A549 (cell line): ENCODE measurements around the gene PPP6R3. TPM values are rescaled to one million over a fixed set of nuclear protein-coding genes. Genes with fewer than 3 reads are reported as not detected.

Experiments
- ATAC-seq, 2 experiments: fragments of 200-7000 bp in 1 of 2; fragments of >200 bp in 1 of 2; cut with Nextera tagmentation in 1 of 2; cut with Tn5 transposase in 1 of 2; 3 replicates each; pipeline versions ENCODE4 v1.8.0 to v1.9.1; 2018 to 2020; ENCODE audit warnings: mild to moderate bottlenecking in 1 of 2, moderate library complexity in 1 of 2
- CTCF ChIA-PET: fragments of 300-600 bp; sonication (Branson Sonifier 250); formaldehyde crosslinking; extraction: SDS; loops from one replicate; lab custom pipeline; 2021; ENCODE audit warnings: antibody characterized with exemption, inconsistent platforms; lab: Yijun Ruan, JAX
- POLR2A ChIA-PET: fragments of 350-600 bp; formaldehyde crosslinking; extraction: SDS; loops from one replicate; lab custom pipeline; 2021; ENCODE audit warnings: antibody characterized with exemption, inconsistent platforms; lab: Yijun Ruan, JAX
- DNase-seq, 2 experiments: peaks; one replicate each; pipeline versions ENCODE4 v3.0.0 to v3.0.0-alpha.2; 2011 to 2016; ENCODE audit warnings: low read depth in 1 of 2, low spot score in 1 of 2
- FAIRE-seq: peaks from 2 replicates; lab custom pipeline; 2011; peaks lifted over from hg19 to GRCh38; lab: Jason Lieb, UNC
- H3K27ac ChIP-seq, 2 experiments: fragments of >200 bp; sonication (Bioruptor Twin); formaldehyde crosslinking; 3 replicates each; pipeline ENCODE4 v1.5.1; 2016 to 2017
- H3K4me1 ChIP-seq: fragments of >200 bp; sonication (Bioruptor Twin); formaldehyde crosslinking; 3 replicates; pipeline ENCODE4 v1.6.1; 2016
- H3K4me2 ChIP-seq: fragments of >200 bp; sonication (Bioruptor Twin); formaldehyde crosslinking; 3 replicates; pipeline ENCODE4 v1.6.1; 2016
- H3K4me3 ChIP-seq: fragments of >200 bp; sonication (Bioruptor Twin); formaldehyde crosslinking; 3 replicates; pipeline ENCODE4 v1.5.1; 2016
- H3K9me3 ChIP-seq: fragments of >200 bp; sonication (Bioruptor Twin); formaldehyde crosslinking; 3 replicates; pipeline ENCODE4 v1.6.1; 2016
- ATOH8 ChIP-seq: fragments of 250-450 bp; sonication (Bioruptor Pico); IDR thresholded peaks from 2 replicates; pipeline ENCODE4 v1.5.0; 2020; ENCODE audit warnings: low read depth, mild to moderate bottlenecking, moderate library complexity
- BHLHE40 ChIP-seq: IDR thresholded peaks from 2 replicates; pipeline ENCODE4 v1.6.1; 2012; ENCODE audit warnings: low read depth, low read length, inconsistent platforms
- CBX2 ChIP-seq: fragments of 200-600 bp; sonication (generic); IDR thresholded peaks from 2 replicates; pipeline ENCODE4 v1.6.1; 2016; ENCODE audit warnings: low read depth, mild to moderate bottlenecking, borderline replicate concordance
- CBX8 ChIP-seq: fragments of 200-600 bp; sonication (generic); IDR thresholded peaks from 2 replicates; pipeline ENCODE4 v1.6.1; 2016
- CEBPB ChIP-seq, 2 experiments: fragments of >200 bp in 1 of 2; sonication (Bioruptor Twin) in 1 of 2; formaldehyde crosslinking in 1 of 2; IDR thresholded peaks; 2 replicates each; pipeline ENCODE4 v1.6.1; 2012 to 2016
- CHD4 ChIP-seq: fragments of 200-600 bp; sonication (generic); IDR thresholded peaks from 2 replicates; pipeline ENCODE4 v1.6.1; 2016; ENCODE audit warnings: antibody characterized with exemption, mild to moderate bottlenecking, borderline replicate concordance
- EHF ChIP-seq: fragments of 250-450 bp; sonication (Bioruptor Pico); IDR thresholded peaks from 2 replicates; pipeline ENCODE4 v1.5.0; 2020; ENCODE audit warnings: mild to moderate bottlenecking
- EHMT2 ChIP-seq: fragments of 200-600 bp; sonication (generic); IDR thresholded peaks from 2 replicates; pipeline ENCODE4 v1.6.1; 2016; ENCODE audit warnings: antibody characterized with exemption, low read depth, mild to moderate bottlenecking, moderate library complexity
- ESRRA ChIP-seq: fragments of 150-350 bp; IDR thresholded peaks from 2 replicates; pipeline ENCODE4 v1.6.1; 2014; ENCODE audit warnings: mild to moderate bottlenecking, low read length, borderline replicate concordance
- HES2 ChIP-seq: fragments of >200 bp; sonication (Bioruptor Twin); formaldehyde crosslinking; IDR thresholded peaks from 2 replicates; pipeline ENCODE4 v1.6.1; 2016
- HMGXB4 ChIP-seq: fragments of 250-450 bp; sonication (Bioruptor Pico); IDR thresholded peaks from 2 replicates; pipeline ENCODE4 v1.5.0; 2021; ENCODE audit warnings: mild to moderate bottlenecking, moderate library complexity, borderline replicate concordance
- KDM5A ChIP-seq: fragments of 200-600 bp; sonication (generic); IDR thresholded peaks from 2 replicates; pipeline ENCODE4 v1.6.1; 2016; ENCODE audit warnings: antibody characterized with exemption, mild to moderate bottlenecking
- MYC ChIP-seq: IDR thresholded peaks from 2 replicates; pipeline ENCODE4 v1.6.1; 2012; ENCODE audit warnings: mild to moderate bottlenecking, inconsistent platforms, low read length, improper control_type of control experiment, borderline replicate concordance
- NPAS2 ChIP-seq: fragments of 250-450 bp; sonication (Bioruptor Pico); IDR thresholded peaks from 2 replicates; pipeline ENCODE4 v1.8.0; 2022; ENCODE audit warnings: mild to moderate bottlenecking, moderate library complexity, borderline replicate concordance
- PHF8 ChIP-seq: fragments of 200-600 bp; sonication (generic); IDR thresholded peaks from 2 replicates; pipeline ENCODE4 v1.6.1; 2016; ENCODE audit warnings: low read depth, mild to moderate bottlenecking, antibody characterized with exemption, moderate library complexity, borderline replicate concordance
- POLR2A ChIP-seq: IDR thresholded peaks from 2 replicates; pipeline ENCODE4 v1.6.1; 2012; ENCODE audit warnings: mild to moderate bottlenecking, low read length
- POLR2AphosphoS2 ChIP-seq: conservative IDR thresholded peaks from 2 replicates; pipeline ENCODE4 v1.6.1; 2012; ENCODE audit warnings: low read length, improper control_type of control experiment, inconsistent platforms
- RARB ChIP-seq: fragments of 250-450 bp; sonication (Bioruptor Pico); IDR thresholded peaks from 2 replicates; pipeline ENCODE4 v1.8.0; 2021; ENCODE audit warnings: mild to moderate bottlenecking, moderate library complexity
- RCOR1 ChIP-seq: fragments of 150-350 bp; IDR thresholded peaks from 2 replicates; pipeline ENCODE4 v1.6.1; 2014; ENCODE audit warnings: antibody characterized with exemption, low read length, low read depth
- ZSCAN20 ChIP-seq: fragments of 250-450 bp; sonication (Bioruptor Pico); IDR thresholded peaks from 2 replicates; pipeline ENCODE4 v1.8.0; 2022; ENCODE audit warnings: mild to moderate bottlenecking, moderate library complexity
- WGBS: methylation state at CpG from one replicate; pipeline ENCODE4 v1.1.6; 2017; ENCODE audit errors: missing lambda C conversion rate; 5-methylcytosine and 5-hydroxymethylcytosine counted together
- polyA plus RNA-seq, 4 experiments: library from polyadenylated mRNA; depleted of rRNA in 3 of 4; stranded (reverse); fragments of >200 nt; fragmentation: RNase III in 1 of 4; extraction: RNeasy Plus Mini Kit Qiagen cat#74134 plus additional on column Dnase treatment in 1 of 4; gene quantifications; 2 replicates in 3 of 4; 3 replicates in 1 of 4; pipeline ENCODE4 v1.2.3, GENCODE V29; 2011 to 2017
- TF ChIP-seq, protein P1 (sequence below): IDR thresholded peaks from 2 replicates; pipeline ENCODE4 v1.6.1; 2012
- TF ChIP-seq, protein P2 (sequence below): fragments of 450-650 bp; IDR thresholded peaks from 2 replicates; pipeline ENCODE4 v1.6.1; 2014; ENCODE audit warnings: antibody characterized with exemption
- TF ChIP-seq, protein P3 (sequence below): fragments of 150-350 bp; IDR thresholded peaks from 2 replicates; pipeline ENCODE4 v1.6.1; 2014; ENCODE audit warnings: low read depth, mild to moderate bottlenecking, low read length

Gene PPP6R3
- polyA plus RNA-seq, 2 of the 4 experiments (the other 2 are of a cell fraction), result 69.7 to 114 TPM

GRCh38 chr11:68652683-68653156 is 192.2 kb downstream of the PPP6R3 start:
- H3K4me1 ChIP-seq, result no peaks in the 10 kb centered on the region
- ChIA-PET POLR2A (no interaction called here), CTCF (no interaction called here)
- ATAC-seq, result no peak
- TF ChIP-seq, protein P1, sequence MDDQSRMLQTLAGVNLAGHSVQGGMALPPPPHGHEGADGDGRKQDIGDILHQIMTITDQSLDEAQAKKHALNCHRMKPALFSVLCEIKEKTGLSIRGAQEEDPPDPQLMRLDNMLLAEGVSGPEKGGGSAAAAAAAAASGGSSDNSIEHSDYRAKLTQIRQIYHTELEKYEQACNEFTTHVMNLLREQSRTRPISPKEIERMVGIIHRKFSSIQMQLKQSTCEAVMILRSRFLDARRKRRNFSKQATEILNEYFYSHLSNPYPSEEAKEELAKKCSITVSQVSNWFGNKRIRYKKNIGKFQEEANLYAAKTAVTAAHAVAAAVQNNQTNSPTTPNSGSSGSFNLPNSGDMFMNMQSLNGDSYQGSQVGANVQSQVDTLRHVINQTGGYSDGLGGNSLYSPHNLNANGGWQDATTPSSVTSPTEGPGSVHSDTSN, result no peak
- TF ChIP-seq HMGXB4 (CRISPR knock-in tag), result no peak
- no peak for TF ChIP-seq HES2
- TF ChIP-seq RARB (CRISPR knock-in tag), result no peak
- no peak for TF ChIP-seq CBX8
- TF ChIP-seq KDM5A, result no peak
- no peak for TF ChIP-seq CEBPB (IDR thresholded peaks at IDR 0.05)
- TF ChIP-seq ZSCAN20 (CRISPR knock-in tag), result no peak
- no peak for TF ChIP-seq EHF (CRISPR knock-in tag)
- TF ChIP-seq POLR2AphosphoS2, result no peak
- no peak for FAIRE-seq
- H3K4me3 ChIP-seq, result no peak overlapping the region
- 0 out of 3 replicates have a peak, but pooled peaks cover 1% of the 10 kb centered on the region for H3K9me3 ChIP-seq
- DNase-seq, result no peak
- WGBS, result 64% methylated on average over 11 of the region's 12 CpGs
- H3K4me2 ChIP-seq, result no peak overlapping the region
- H3K27ac ChIP-seq, result no peak overlapping the region

DNA sequence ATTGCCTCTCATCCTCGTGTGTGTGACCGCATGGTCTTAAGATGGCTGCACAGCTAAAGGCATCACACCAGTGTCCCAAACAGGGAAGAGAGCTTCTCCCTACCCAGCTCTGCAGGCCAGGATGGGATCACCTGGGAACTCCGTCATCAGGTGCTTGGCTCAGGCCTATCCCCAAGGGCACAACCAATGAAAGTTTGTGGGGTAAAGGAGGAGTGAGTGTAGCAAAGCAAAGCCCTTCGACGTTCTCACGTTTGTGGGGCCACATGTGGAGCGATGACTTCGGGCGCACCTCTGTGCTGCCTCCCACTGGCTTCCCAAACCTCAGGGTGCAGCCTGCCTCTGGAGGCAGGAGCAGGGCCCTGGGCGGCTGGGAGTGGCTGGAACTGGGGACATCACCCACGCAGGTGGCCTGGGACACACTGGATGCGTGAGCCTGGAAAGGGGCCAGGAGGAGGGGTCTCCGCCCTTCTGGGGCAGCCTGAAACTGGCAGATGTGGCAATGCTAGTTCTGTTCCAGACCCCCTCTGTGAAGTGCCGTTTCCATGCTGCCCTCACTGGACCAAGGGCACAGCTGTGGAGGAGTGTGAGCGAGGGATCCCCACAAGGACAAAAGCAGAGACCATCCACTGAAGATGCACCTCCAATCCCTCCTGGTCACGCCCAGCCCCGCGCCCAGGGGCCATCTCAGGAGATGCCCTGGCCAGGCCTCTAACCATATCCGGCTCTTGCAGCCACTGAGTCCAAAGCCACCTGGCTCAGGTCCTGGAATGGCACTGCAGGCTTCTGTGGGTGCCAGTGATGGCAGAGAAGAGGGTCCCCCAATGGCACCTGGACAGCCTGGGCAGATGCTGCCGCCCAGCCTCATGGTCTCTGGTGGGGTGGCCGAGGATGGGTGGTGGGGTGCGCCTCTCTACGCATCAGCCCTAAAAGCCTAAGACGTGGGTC is 193.2 kb downstream of the PPP6R3 start:
- WGBS, result 58% methylated on average over 22 of the region's 24 CpGs
- H3K4me2 ChIP-seq, result no peak overlapping the region

GRCh38 chr11:68654978-68655377 is 194.4 kb downstream of the PPP6R3 start:
- H3K4me2 ChIP-seq, result no peak overlapping the region
- 40% methylated on average over 8 of the region's 8 CpGs for WGBS
- no peak overlapping the region for H3K27ac ChIP-seq
- DNase-seq (no peak), FAIRE-seq (no peak), ATAC-seq (no peak)
- peaks cover 10% of the 10 kb centered on the region; the same call in 2 of the 3 replicates for H3K4me1 ChIP-seq
- POLR2A ChIA-PET, result no interaction called here
- H3K9me3 ChIP-seq, result no peaks in the 10 kb centered on the region
- CTCF ChIA-PET, result interaction anchor here (1.2 kb wide), 1 partner anchor 8 kb away, joined by 4 read pairs; no protein-coding TSS in a partner anchor
- TF ChIP-seq PHF8 (no peak), ESRRA (no peak), RARB (CRISPR knock-in tag) (no peak), CBX8 (no peak), POLR2A (no peak), ATOH8 (no peak), EHMT2 (no peak), NPAS2 (no peak), CEBPB (IDR thresholded peaks at IDR 0.05) (no peak), RCOR1 (no peak)
- TF ChIP-seq, protein P2, sequence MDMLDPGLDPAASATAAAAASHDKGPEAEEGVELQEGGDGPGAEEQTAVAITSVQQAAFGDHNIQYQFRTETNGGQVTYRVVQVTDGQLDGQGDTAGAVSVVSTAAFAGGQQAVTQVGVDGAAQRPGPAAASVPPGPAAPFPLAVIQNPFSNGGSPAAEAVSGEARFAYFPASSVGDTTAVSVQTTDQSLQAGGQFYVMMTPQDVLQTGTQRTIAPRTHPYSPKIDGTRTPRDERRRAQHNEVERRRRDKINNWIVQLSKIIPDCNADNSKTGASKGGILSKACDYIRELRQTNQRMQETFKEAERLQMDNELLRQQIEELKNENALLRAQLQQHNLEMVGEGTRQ, result no peak
- H3K4me3 ChIP-seq, result no peak overlapping the region

More for the DNA sequence above, 193.2 kb downstream of the PPP6R3 start:
- H3K4me1 ChIP-seq, result peaks cover 2% of the 10 kb centered on the region; the same call in 1 of the 3 replicates
- no peak for FAIRE-seq
- TF ChIP-seq CHD4, result no peak
- no peak for TF ChIP-seq MYC
- TF ChIP-seq, protein P3, sequence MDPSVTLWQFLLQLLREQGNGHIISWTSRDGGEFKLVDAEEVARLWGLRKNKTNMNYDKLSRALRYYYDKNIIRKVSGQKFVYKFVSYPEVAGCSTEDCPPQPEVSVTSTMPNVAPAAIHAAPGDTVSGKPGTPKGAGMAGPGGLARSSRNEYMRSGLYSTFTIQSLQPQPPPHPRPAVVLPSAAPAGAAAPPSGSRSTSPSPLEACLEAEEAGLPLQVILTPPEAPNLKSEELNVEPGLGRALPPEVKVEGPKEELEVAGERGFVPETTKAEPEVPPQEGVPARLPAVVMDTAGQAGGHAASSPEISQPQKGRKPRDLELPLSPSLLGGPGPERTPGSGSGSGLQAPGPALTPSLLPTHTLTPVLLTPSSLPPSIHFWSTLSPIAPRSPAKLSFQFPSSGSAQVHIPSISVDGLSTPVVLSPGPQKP, result no peak
- TF ChIP-seq ZSCAN20 (CRISPR knock-in tag), result no peak
- no peak for TF ChIP-seq BHLHE40
- TF ChIP-seq CBX2, result no peak
- TF ChIP-seq, all 56 proteins: peak for 0
- no peak for DNase-seq
- no peak overlapping the region for H3K4me3 ChIP-seq
- CTCF ChIA-PET, result no interaction called here
- H3K27ac ChIP-seq, result no peak overlapping the region
- no peaks in the 10 kb centered on the region for H3K9me3 ChIP-seq
- POLR2A ChIA-PET, result no interaction called here
- ATAC-seq, result no peak
